ENCODE results near the gene LAGE3.

DNA sequence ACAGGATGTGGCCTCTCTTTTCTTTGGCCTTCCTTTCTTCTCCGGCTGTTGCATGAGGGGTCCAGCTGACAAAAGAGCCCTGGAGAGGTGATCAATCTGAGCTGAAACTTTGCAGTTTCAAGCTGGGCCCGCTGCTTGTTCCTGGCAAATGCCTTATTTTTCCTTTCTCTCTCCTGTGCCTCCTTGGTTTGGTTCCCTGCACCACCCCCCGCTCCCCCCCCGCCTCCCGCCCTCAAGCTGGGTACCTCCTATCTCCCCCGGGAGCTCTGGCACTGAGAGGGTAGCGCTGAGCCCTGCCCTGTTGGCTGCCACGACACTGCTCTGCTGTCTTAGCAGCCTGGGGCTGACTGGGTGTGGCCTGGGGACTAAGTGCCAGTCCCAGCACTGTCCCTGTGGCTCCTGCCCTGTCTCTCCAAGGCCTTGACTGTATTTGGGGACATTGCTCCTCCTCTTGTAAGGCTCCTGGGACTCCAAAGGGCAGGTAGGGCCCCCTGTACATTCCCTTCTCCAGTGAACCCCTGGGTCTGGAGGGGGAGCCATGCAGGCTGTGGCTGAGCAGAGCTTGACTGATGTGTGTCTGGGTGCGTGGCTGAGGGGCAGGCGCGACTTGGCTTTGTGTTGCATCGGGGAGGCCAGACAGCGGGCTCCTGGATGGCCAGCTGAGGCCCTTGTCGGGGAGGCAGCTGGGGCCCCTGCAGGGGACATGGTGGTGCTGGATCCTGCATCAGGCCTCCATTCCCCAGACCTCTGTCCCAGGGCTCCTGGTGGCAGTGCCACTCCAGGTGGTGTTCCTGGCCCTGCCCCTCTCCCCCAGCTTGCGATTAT is 19.9 kb downstream of the LAGE3 start:
- TF ChIP-seq CTCF (conservative IDR thresholded peaks at IDR 0.05; ENCODE audit: low read length): no peak
- TF ChIP-seq EZH2phosphoT487 (IDR thresholded peaks at IDR 0.05; ENCODE audit: borderline replicate concordance): no peak

Data from Loucy (cell line).